Retinal pigment epithelial cell (primary cell): Measurements from ENCODE around the gene ADAMTS2.

Experiments used
- DNase-seq: peaks from one replicate; pipeline ENCODE4 v3.0.0-alpha.2; 2010; ENCODE audit warnings: low read depth
- H3K4me3 ChIP-seq: 2 replicates; pipeline ENCODE4 v1.5.1; 2011; ENCODE audit warnings: mild to moderate bottlenecking, low read length, control low read depth, moderate library complexity
- CTCF ChIP-seq: conservative IDR thresholded peaks from 2 replicates; pipeline ENCODE4 v1.5.1; 2011; ENCODE audit warnings: low read depth, low read length, control low read depth, inconsistent platforms

ADAMTS2 gene

GRCh38 chr5:179312557-179313235 is 32.6 kb downstream of the ADAMTS2 start:
- TF ChIP-seq CTCF, result no peak
- no peak overlapping the region for H3K4me3 ChIP-seq
- no peak for DNase-seq

GRCh38 chr5:179311581-179311980 is 33.7 kb downstream of the ADAMTS2 start:
- no peak overlapping the region for H3K4me3 ChIP-seq
- TF ChIP-seq CTCF, result no peak
- DNase-seq, result no peak

- no peak overlapping the region for H3K4me3 ChIP-seq
- no peak for TF ChIP-seq CTCF
- DNase-seq, result no peak
Measured at GRCh38 chr5:179311091-179311470, 34.2 kb downstream of the ADAMTS2 start.

GRCh38 chr5:179310439-179311090 is 34.7 kb downstream of the ADAMTS2 start:
- TF ChIP-seq CTCF, result no peak
- no peak for DNase-seq
- no peak overlapping the region for H3K4me3 ChIP-seq

GRCh38 chr5:179309751-179310320 is 35.4 kb downstream of the ADAMTS2 start:
- DNase-seq, result no peak
- TF ChIP-seq CTCF, result no peak
- H3K4me3 ChIP-seq, result no peak overlapping the region

GRCh38 chr5:179309383-179309670 is 35.9 kb downstream of the ADAMTS2 start:
- no peak for DNase-seq
- TF ChIP-seq CTCF, result no peak
- H3K4me3 ChIP-seq, result no peak overlapping the region
